Esophagus muscularis mucosa (tissue), 3 donors: ENCODE measurements around the gene CINP.

Source experiments
- CTCF ChIP-seq, 3 experiments: fragments of 200-600 bp in 2 of 3; fragments of 450-650 bp in 1 of 3; sonication (generic) in 2 of 3; IDR thresholded peaks; one replicate each; pipeline ENCODE4 v1.5.1; 2017 to 2019; ENCODE audit warnings: antibody characterized with exemption in 3 of 3, mild to moderate bottlenecking in 2 of 3, moderate library complexity in 1 of 3
- POLR2A ChIP-seq: fragments of 450-650 bp; IDR thresholded peaks from one replicate; pipeline ENCODE4 v1.6.1; 2017; ENCODE audit warnings: antibody characterized with exemption, moderate library complexity, mild to moderate bottlenecking, low read depth

- TF ChIP-seq POLR2A (no peak), CTCF (IDR thresholded peaks at IDR 0.05) (no peak)
These were observed 33.8 kb upstream of the CINP start for GRCh38 chr14:102396521-102396920.
